Stimulated activated CD4-positive, alpha-beta T cell treated with anti-CD3 and anti-CD28 coated beads, Interleukin-12 subunit alpha, Interleukin-12 subunit beta, amount 100 ng/mL, for 4 hours (primary cell): Measurements from ENCODE around the gene SALL3.

ENCODE experiments used
- DNase-seq: peaks from one replicate; pipeline ENCODE4 v3.0.0-alpha.2; 2020

Gene SALL3

DNA sequence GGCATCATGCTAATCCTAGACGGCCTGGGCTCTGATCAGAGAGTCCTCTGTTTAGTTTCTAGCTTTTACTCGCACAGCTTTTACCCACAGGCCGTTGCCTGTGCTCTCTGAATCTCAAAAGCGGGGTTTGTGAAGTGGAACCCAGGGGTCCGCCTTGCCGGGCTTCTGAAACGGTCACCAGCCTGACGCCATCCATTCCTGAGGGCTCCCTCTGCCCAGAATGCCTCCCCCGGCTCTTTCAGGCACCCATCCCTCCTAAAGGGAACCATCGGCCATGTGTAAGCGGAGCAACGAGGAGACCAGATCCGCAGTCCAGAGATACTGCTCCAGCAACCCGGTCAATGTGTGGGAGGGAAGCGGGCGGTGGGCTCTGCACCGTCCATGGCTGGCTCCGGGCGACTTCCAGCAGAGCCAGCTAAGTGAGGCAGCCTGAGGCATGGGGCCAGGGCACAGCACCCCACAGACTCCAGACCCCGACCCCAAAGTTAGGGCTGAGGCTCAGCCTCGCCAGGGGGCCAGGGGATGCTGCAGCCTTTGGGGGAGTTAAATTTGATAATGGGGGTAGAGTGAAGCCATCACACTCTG is 28.8 kb downstream of the SALL3 start:
- DNase-seq = no peak

- DNase-seq = no peak
Observed at GRCh38 chr18:79010802-79011201, 31.2 kb downstream of the SALL3 start.

GRCh38 chr18:79011300-79011870 is 31.8 kb downstream of the SALL3 start:
- no peak for DNase-seq

GRCh38 chr18:79013869-79014268 is 34.3 kb downstream of the SALL3 start:
- no peak for DNase-seq

GRCh38 chr18:79018911-79019310 is 39.3 kb downstream of the SALL3 start:
- DNase-seq = no peak

DNA sequence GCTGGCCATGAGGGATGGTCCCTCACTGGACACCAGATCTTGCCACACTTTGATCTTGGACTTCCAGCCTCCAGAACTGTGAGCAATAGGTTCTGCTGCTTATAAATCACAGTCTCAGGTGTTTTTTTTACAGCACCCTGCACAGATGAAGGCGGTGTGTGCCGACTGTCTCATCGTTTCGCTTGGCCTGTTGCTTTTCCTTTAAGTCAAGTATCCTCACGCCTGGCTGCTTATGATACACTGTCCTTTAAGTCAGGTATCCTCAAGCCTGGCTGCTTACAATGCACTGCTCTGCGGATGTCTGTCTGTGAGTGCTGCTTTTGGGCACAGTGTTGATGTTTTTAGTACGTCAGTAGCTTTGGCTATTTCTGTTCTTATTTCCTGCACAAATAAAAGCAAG is 40.3 kb downstream of the SALL3 start:
- DNase-seq = no peak

DNA sequence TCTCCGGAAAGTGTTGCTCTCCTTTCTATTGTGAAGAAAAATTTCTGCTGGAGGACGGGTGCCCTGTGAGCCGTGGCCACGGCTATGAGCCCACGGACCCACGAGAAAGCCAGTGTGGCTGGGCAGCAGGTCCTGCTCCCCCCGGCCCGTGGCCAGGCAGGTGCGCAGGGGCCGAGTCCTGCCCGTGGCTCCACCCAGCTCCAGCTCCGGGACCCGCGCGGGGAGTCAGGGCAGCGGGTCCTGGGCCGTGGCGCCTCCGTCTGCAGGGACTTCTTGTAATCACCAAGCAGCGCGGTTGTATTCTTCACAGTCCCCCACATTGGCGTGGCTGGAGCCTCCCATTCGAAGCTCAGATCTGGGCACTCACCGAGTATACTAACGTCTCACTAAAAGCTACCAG is 43.0 kb downstream of the SALL3 start:
- DNase-seq = no peak

GRCh38 chr18:79026491-79026890 is 46.9 kb downstream of the SALL3 start:
- DNase-seq = no peak

GRCh38 chr18:79030680-79031079 is 51.1 kb downstream of the SALL3 start:
- no peak for DNase-seq

DNA sequence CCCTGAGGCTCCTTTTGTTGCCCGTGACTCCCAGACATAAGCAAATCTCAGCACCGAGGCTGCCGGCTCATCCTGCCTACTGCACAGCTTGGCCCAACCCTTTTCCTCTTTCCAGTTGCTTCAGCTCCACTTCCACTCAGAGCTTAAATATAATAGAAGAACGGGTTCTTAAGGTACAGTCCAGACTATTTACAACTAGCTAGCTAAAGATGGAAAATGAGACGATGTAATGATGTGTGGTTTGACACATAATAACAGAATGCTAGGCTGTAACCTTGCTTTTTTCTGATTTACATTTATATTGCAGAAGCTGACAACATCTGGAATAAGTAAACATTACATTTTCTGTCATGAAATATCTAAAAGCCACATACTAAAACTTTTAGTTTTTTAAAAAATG is 62.7 kb downstream of the SALL3 start:
- no peak for DNase-seq

DNA sequence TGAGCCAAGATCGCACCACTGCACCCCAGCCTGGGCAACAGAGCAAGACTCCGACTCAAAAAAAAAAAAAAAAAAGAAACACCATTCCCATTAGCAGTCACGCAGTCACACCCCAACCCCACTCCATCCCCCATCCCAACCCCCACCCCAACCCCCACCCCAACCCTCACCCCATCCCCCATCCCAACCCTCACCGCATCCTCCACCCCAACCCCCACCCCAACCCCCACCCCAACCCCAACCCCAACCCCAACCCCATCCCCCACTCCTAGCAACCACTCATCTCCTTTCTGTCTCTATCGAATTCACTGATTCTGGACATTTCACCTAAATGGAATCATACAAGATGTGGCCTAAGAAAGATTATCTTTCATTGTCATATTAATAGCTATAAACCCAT is 63.7 kb downstream of the SALL3 start:
- no peak for DNase-seq

DNA sequence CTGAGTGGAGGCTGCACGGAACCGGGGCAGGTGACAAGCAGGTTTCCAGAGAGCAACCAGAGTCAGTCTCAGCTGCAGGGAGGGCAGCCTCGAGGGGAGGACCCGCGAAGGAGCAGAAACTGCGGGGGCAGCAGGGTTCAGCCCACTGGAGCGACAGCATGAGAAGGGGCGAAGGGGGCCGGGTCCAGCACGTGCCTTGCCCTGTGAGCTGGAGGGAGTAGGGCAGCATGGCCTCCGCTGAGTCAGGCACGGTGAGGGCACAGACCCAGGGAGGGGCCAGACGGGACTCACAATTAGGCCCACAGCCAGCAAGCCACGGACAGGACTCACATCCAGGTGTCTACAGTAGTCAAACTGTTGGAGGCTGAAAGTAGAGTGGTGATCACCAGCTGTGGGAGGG is 66.9 kb downstream of the SALL3 start:
- DNase-seq = no peak

- no peak for DNase-seq
Observed at GRCh38 chr18:79047556-79048244, 68.1 kb downstream of the SALL3 start.

DNA sequence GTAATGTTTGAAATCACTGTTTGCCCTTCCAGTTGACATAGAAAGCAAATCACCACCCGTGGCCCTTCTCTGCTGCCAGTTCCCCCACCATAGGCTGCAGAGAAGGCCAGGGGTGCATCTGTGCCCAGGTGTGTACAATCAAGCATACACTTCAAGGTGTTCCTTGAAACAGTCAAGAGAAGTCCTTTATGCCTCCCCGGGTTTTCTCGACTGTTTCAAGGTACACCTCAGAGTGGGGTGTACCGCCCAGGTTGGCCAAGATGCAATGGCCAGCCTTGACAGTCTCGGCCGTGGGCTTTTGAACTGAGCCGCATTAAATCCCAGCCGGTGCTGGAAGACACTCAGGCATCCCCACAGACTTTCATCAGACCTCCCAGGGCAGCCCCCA is 68.6 kb downstream of the SALL3 start:
- no peak for DNase-seq

DNA sequence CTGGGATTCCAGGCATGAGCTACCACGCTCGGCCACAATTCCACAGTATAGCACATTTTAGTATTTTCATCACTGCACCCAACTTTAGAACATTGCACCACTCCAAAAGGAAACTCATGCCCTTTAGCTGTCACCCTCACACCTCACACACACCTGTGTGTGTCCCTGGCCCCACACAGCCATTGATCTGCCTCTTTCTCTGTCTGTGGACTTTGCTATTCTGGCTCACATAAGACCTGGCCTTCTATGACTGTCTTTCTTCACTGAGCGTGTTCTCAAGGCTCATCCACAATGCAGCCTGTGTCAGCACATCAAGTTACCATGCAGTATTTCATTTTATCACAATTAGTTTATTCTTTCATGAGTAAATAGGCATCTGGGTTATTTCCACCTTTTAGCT is 69.9 kb downstream of the SALL3 start:
- no peak for DNase-seq
